Upper lobe of left lung (tissue), 4 donors: ENCODE results near the gene LTA4H.

Experiments used
- POLR2AphosphoS5 ChIP-seq, 2 donors: sonication (generic); formaldehyde crosslinking; IDR thresholded peaks; one replicate each; pipeline ENCODE4 v1.5.1; 2017; ENCODE audit warnings: antibody characterized with exemption in 2 of 2
- TF ChIP-seq, protein P1 (sequence below), 6 experiments: fragments of 450-650 bp in 4 of 6; fragments of 200-600 bp in 2 of 6; sonication (generic) in 2 of 6; IDR thresholded peaks; one replicate each; pipeline ENCODE4 v1.5.1; 2016 to 2019; ENCODE audit warnings: antibody characterized with exemption in 6 of 6

DNA sequence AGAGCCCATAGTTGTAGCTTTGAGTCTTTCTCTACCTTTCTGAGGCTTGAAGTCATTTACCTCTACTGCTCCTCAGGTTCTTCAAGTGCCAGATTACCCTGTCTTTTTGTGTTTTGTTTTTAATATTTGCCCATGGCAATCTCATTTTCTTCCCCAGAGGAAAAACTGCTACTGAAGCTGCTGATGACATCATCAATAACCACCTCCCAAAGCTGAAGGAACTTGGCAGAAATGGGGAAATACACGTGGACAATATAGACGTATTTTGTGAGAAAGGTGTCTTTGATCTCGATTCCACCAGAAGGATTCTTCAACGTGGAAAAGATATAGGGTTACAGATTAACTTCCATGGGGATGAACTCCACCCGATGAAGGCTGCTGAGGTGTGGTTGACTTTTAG lies 75.1 kb downstream of the LTA4H start:
- TF ChIP-seq, protein P1, sequence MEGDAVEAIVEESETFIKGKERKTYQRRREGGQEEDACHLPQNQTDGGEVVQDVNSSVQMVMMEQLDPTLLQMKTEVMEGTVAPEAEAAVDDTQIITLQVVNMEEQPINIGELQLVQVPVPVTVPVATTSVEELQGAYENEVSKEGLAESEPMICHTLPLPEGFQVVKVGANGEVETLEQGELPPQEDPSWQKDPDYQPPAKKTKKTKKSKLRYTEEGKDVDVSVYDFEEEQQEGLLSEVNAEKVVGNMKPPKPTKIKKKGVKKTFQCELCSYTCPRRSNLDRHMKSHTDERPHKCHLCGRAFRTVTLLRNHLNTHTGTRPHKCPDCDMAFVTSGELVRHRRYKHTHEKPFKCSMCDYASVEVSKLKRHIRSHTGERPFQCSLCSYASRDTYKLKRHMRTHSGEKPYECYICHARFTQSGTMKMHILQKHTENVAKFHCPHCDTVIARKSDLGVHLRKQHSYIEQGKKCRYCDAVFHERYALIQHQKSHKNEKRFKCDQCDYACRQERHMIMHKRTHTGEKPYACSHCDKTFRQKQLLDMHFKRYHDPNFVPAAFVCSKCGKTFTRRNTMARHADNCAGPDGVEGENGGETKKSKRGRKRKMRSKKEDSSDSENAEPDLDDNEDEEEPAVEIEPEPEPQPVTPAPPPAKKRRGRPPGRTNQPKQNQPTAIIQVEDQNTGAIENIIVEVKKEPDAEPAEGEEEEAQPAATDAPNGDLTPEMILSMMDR (IDR thresholded peaks at IDR 0.05) = no peak
- no peak for TF ChIP-seq POLR2AphosphoS5 (IDR thresholded peaks at IDR 0.05)
